Measurements from ENCODE around the gene GGT1.
"Not testable (repeated sequence)": the region's sequence is repeated elsewhere in the genome, so short reads cannot be mapped to it uniquely, and the experiment has no call there.

The GGT1 gene

GRCh38 chr22:24602847-24603769 is at the start of gene GGT1:
Gene GGT1 (plus strand): TSS chr22:24603193. CDS start chr22:24611082, 7,889 bp downstream.
- not testable (repeated sequence) for DNase-seq (ENCODE audit: low read depth)

- no peak for DNase-seq (ENCODE audit: low read depth)
Observed at GRCh38 chr22:24553597-24554312, 49.2 kb upstream of the GGT1 start.

- no peak for DNase-seq (ENCODE audit: low read depth)
Observed at GRCh38 chr22:24554313-24555164, 48.5 kb upstream of the GGT1 start, which contains the start of gene GUCD1. Gene GUCD1 (minus strand): TSS chr22:24555138. CDS start chr22:24554991, 147 bp downstream.

GRCh38 chr22:24555165-24556039 is 47.6 kb upstream of the GGT1 start, which contains the start of gene SNRPD3:
Gene SNRPD3 (plus strand): TSS chr22:24555999. CDS start chr22:24557675, 1,676 bp downstream.
- DNase-seq (ENCODE audit: low read depth), result peak; percentile 100

GRCh38 chr22:24559471-24559870 is 43.5 kb upstream of the GGT1 start:
- no peak for DNase-seq (ENCODE audit: low read depth)

GRCh38 chr22:24563246-24563645 is 39.7 kb upstream of the GGT1 start:
- no peak for DNase-seq (ENCODE audit: low read depth)

GRCh38 chr22:24564376-24565058 is 38.5 kb upstream of the GGT1 start:
- DNase-seq (ENCODE audit: low read depth), result no peak

GRCh38 chr22:24565077-24565476 is 37.9 kb upstream of the GGT1 start:
- DNase-seq (ENCODE audit: low read depth), result no peak

- no peak for DNase-seq (ENCODE audit: low read depth)
Observed at GRCh38 chr22:24566899-24567511, 36.0 kb upstream of the GGT1 start.

- DNase-seq (ENCODE audit: low read depth), result no peak
Observed at GRCh38 chr22:24567668-24568067, 35.3 kb upstream of the GGT1 start.

GRCh38 chr22:24571266-24571665 is 31.7 kb upstream of the GGT1 start:
- no peak for DNase-seq (ENCODE audit: low read depth)

- DNase-seq (ENCODE audit: low read depth), result no peak
Observed at GRCh38 chr22:24576778-24577177, 26.2 kb upstream of the GGT1 start.

- no peak for DNase-seq (ENCODE audit: low read depth)
Observed at GRCh38 chr22:24578355-24579257, 24.4 kb upstream of the GGT1 start.

- no peak for DNase-seq (ENCODE audit: low read depth)
Observed at GRCh38 chr22:24579258-24579601, 23.8 kb upstream of the GGT1 start.

GRCh38 chr22:24580276-24580675 is 22.7 kb upstream of the GGT1 start:
- DNase-seq (ENCODE audit: low read depth), result no peak

- DNase-seq (ENCODE audit: low read depth), result no peak
Observed at GRCh38 chr22:24582056-24582814, 20.8 kb upstream of the GGT1 start.

- no peak for DNase-seq (ENCODE audit: low read depth)
Observed at GRCh38 chr22:24583221-24584165, 19.5 kb upstream of the GGT1 start.
